ENCODE data around the gene FBN2. TPM values are rescaled to one million over a fixed set of nuclear protein-coding genes. Genes with fewer than 3 reads are reported as not detected.
"Not testable (repeated sequence)": the region's sequence is repeated elsewhere in the genome, so short reads cannot be mapped to it uniquely, and the experiment has no call there.

FBN2 gene
- total RNA-seq, 2 donors from 2014 or later, result 1.8 to 1.9 TPM

GRCh38 chr5:128466980-128467379 lies 71.1 kb downstream of the FBN2 start:
- TF ChIP-seq CTCF (IDR thresholded peaks at IDR 0.05), result no peak
- Histone ChIP-seq H3K27ac (no peak overlapping the region), H3K27me3 (no peaks in the 10 kb centered on the region), H3K36me3 (no peaks in the 10 kb centered on the region), H3K4me1 (no peaks in the 10 kb centered on the region), H3K4me3 (no peak overlapping the region), H3K9me3 (no peaks in the 10 kb centered on the region), H3K9ac (ENCODE audit: low read depth in 2 of 2, low read length in 2 of 2) (no peak overlapping the region)
- intact Hi-C loops (cut with DNase I), result no loop called here
- DNase-seq, result no peak

GRCh38 chr5:128466554-128466953 lies 71.5 kb downstream of the FBN2 start:
- Histone ChIP-seq H3K9me3 (no peaks in the 10 kb centered on the region), H3K27ac (no peak overlapping the region), H3K9ac (ENCODE audit: low read depth in 2 of 2, low read length in 2 of 2) (no peak overlapping the region), H3K27me3 (no peaks in the 10 kb centered on the region), H3K36me3 (no peaks in the 10 kb centered on the region), H3K4me1 (no peaks in the 10 kb centered on the region), H3K4me3 (no peak overlapping the region)
- DNase-seq, result no peak
- intact Hi-C loops (cut with DNase I), result no loop called here
- TF ChIP-seq CTCF (IDR thresholded peaks at IDR 0.05), result no peak

- Histone ChIP-seq H3K9me3 (no peaks in the 10 kb centered on the region), H3K27ac (no peak overlapping the region), H3K36me3 (no peaks in the 10 kb centered on the region), H3K9ac (ENCODE audit: low read depth in 2 of 2, low read length in 2 of 2) (no peak overlapping the region), H3K4me3 (no peak overlapping the region), H3K4me1 (no peaks in the 10 kb centered on the region), H3K27me3 (no peaks in the 10 kb centered on the region)
- intact Hi-C loops (cut with DNase I), result no loop called here
- TF ChIP-seq CTCF (IDR thresholded peaks at IDR 0.05), result no peak
- no peak for DNase-seq
Measured at GRCh38 chr5:128464596-128464995, 73.4 kb downstream of the FBN2 start.

GRCh38 chr5:128462330-128462729 lies 75.7 kb downstream of the FBN2 start:
- Histone ChIP-seq H3K9ac (ENCODE audit: low read depth in 2 of 2, low read length in 2 of 2) (no peak overlapping the region), H3K27ac (no peak overlapping the region), H3K4me1 (no peaks in the 10 kb centered on the region), H3K27me3 (no peaks in the 10 kb centered on the region), H3K9me3 (no peaks in the 10 kb centered on the region), H3K36me3 (no peaks in the 10 kb centered on the region), H3K4me3 (no peak overlapping the region)
- DNase-seq, result no peak
- intact Hi-C loops (cut with DNase I), result no loop called here
- no peak for TF ChIP-seq CTCF (IDR thresholded peaks at IDR 0.05)

GRCh38 chr5:128457147-128457915 lies 80.7 kb downstream of the FBN2 start:
- H3K9me3 ChIP-seq; H3K27me3 ChIP-seq; H3K4me1 ChIP-seq; H3K9ac ChIP-seq (ENCODE audit: low read depth in 2 of 2, low read length in 2 of 2); H3K36me3 ChIP-seq; DNase-seq; H3K27ac ChIP-seq; H3K4me3 ChIP-seq; intact Hi-C loops (cut with DNase I): not testable (repeated sequence)

- Histone ChIP-seq H3K9me3 (no peaks in the 10 kb centered on the region), H3K27me3 (no peaks in the 10 kb centered on the region), H3K36me3 (no peaks in the 10 kb centered on the region), H3K4me3 (no peak overlapping the region), H3K27ac (no peak overlapping the region), H3K4me1 (no peaks in the 10 kb centered on the region), H3K9ac (ENCODE audit: low read depth in 2 of 2, low read length in 2 of 2) (no peak overlapping the region)
- no peak for DNase-seq
- intact Hi-C loops (cut with DNase I), result no loop called here
- no peak for TF ChIP-seq CTCF (IDR thresholded peaks at IDR 0.05)
Measured at GRCh38 chr5:128455841-128456361, 82.1 kb downstream of the FBN2 start.

All from colonic mucosa (tissue), 4 donors.